GM18520 (cell line): ENCODE data around the gene PDILT.
"Not testable (repeated sequence)": the region's sequence is repeated elsewhere in the genome, so short reads cannot be mapped to it uniquely, and the experiment has no call there.

ENCODE experiments used
- ATAC-seq: cut with Tn5 transposase; IDR thresholded peaks from one replicate; pipeline ENCODE4 v1.9.1; 2021; ENCODE audit not compliant: unreplicated experiment

PDILT gene, protein sequence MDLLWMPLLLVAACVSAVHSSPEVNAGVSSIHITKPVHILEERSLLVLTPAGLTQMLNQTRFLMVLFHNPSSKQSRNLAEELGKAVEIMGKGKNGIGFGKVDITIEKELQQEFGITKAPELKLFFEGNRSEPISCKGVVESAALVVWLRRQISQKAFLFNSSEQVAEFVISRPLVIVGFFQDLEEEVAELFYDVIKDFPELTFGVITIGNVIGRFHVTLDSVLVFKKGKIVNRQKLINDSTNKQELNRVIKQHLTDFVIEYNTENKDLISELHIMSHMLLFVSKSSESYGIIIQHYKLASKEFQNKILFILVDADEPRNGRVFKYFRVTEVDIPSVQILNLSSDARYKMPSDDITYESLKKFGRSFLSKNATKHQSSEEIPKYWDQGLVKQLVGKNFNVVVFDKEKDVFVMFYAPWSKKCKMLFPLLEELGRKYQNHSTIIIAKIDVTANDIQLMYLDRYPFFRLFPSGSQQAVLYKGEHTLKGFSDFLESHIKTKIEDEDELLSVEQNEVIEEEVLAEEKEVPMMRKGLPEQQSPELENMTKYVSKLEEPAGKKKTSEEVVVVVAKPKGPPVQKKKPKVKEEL

GRCh38 chr16:20404637-20405036 is at the start of gene PDILT:
Gene PDILT, minus strand, starts transcription at chr16:20404737. Its CDS starts 5,437 bp downstream, at chr16:20399300.
- ATAC-seq = no peak

- not testable (repeated sequence) for ATAC-seq
Measured at GRCh38 chr16:20453633-20454032, 49.1 kb upstream of the PDILT start.

GRCh38 chr16:20451364-20451763 is 46.8 kb upstream of the PDILT start, which contains the start of gene ACSM2A:
Gene ACSM2A, plus strand, starts transcription at chr16:20451521. Its CDS starts 8,594 bp downstream, at chr16:20460115.
- ATAC-seq = not testable (repeated sequence)

DNA sequence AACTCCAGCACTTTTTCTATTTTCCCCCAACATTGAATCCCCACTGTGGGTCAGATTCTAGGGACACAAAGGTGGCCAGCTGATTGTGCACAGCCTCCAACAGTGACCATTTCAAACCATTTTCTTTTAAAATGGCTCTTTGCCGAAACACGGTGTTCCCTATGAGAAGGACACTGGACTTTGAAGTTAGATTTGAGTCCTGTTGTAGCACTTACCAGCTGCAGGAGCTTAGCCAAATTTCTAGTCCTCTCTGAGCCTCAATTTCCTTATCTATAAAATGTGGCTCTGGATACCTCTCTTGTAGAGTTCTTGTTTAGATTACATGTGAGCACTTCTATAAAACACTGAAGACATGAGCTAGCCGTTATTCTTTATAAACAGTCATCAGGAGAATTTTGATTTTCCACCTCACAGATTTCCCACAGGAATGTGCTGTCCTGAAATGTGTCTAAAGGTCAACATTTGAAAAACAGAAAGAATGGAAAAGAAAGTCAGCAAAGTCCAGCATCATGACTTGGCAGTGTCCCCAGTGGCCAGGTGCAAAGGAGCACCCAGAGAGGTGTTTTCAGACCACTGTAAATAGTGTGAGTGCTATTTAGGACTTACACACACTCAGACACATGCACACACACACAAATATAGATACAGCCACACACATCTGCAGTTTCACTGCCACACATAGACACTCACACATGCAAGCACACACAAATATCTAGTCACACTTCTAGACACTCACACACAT is 42.3 kb upstream of the PDILT start:
- ATAC-seq = not testable (repeated sequence)

- not testable (repeated sequence) for ATAC-seq
Measured at GRCh38 chr16:20441859-20442258, 37.3 kb upstream of the PDILT start.

- no peak for ATAC-seq
Measured at GRCh38 chr16:20441191-20441590, 36.7 kb upstream of the PDILT start.

DNA sequence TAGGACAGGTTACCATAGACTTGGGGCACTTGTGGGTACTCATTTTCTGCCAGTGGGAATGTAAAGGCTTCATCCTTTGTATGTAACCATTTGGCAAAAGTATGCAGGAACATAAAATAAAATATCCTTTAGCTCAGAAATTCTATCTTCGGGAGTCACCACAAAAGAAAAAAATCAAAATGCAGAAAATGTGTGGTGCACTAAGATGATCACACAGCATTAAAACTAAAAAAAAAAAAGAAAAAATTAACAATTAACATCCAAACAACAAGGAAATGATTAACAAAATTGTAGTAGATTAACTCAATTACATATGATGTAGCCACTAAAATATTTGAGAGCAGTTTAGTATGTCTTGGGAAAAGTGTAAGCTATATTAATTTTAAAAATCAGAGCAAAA is 36.2 kb upstream of the PDILT start:
- not testable (repeated sequence) for ATAC-seq

DNA sequence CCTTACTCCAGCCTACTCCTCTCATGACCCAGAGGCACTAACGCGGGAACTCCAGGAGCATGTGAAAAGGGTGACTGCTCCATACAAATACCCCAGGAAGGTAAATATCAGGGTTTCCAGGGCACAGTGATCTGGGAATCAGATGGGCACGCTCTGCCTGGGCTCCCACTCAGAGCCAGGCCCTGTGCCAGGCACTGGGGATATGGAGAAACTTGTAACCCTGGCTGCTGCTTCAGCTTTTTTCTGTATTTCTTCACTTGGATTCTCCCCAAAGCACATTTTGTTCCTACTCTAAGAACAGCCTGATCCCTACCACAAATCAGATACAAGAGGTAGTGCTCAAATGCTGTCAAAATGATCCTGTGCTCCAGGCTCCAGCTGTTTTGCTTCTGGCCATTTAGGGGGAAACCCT is 35.3 kb upstream of the PDILT start:
- not testable (repeated sequence) for ATAC-seq

- ATAC-seq = not testable (repeated sequence)
Measured at GRCh38 chr16:20438950-20439349, 34.4 kb upstream of the PDILT start.

DNA sequence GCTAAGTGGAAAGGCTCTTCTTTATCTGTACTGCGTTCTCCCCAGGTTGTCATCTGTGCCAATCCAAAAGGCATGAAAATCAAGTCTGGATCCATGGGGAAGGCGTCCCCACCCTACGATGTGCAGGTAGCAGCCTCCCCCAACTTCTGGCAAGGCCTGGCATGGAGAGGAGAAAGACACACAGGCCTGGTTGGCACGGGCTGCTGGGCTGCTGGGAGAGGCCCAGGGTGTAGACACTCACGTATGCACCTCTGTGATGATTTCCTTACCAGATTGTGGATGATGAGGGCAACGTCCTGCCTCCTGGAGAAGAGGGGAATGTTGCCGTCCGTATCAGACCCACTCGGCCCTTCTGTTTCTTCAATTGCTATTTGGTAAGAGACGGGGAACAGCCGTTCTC is 26.4 kb upstream of the PDILT start:
- ATAC-seq = no peak

DNA sequence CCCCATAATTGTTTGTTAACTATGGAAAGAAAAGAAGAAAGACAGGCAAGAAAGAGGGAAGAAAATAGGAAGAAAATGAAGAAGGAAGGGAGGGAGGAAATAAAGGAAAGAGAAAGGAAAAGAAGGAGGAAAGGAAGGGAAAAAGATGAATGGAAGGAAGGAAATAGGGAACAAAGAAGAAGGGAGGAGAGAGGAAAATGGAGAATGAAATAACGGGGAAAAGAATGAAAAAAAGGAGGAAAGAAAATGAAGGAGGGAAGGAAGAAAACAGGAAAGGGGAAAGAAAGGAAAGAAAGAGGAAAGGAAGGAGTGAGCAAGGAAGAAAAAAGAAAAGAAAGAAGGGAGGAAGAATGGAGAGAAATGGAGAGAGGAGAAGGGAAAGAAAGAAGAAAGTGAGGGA is 25.9 kb upstream of the PDILT start:
- not testable (repeated sequence) for ATAC-seq

DNA sequence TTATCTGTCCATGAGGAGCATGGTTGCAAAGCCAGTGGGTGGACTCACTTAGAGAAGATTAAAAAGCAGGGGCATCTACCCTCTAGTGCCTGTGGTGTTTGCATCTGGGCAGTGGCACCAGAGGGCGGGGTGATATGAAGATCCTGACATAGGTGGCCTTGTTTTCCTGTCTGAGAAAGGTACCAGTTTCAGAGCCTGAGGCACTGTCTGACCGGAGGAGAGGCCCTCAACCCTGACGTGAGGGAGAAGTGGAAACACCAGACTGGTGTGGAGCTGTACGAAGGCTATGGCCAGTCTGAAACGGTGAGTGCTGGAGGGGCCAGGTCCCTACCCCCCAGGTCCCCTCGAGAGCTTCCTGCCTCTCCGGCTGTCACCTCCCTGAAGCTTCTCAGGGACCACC is 25.0 kb upstream of the PDILT start:
- ATAC-seq = not testable (repeated sequence)

DNA sequence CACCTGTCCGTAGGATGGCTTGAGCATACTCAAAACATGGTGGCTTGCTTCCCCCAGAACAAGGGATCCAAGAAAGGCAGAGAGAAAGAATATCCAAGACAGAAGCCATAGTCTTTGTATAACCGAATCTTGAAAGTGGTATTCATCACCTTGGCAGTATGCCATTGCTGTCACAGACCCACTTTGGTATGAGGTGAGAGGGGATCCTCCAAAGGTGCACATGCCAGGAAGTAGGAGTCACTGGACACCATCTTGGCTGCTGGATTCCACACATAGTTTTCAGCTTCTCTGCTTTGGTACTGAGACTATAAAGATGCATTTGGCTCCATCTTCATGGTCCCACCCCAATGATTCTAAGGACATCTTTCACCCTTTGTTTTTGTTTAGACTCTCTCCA is 22.9 kb upstream of the PDILT start:
- ATAC-seq = not testable (repeated sequence)

- ATAC-seq = no peak
Measured at GRCh38 chr16:20424129-20424866, 19.8 kb upstream of the PDILT start.

GRCh38 chr16:20423772-20424128 is 19.2 kb upstream of the PDILT start:
- not testable (repeated sequence) for ATAC-seq

DNA sequence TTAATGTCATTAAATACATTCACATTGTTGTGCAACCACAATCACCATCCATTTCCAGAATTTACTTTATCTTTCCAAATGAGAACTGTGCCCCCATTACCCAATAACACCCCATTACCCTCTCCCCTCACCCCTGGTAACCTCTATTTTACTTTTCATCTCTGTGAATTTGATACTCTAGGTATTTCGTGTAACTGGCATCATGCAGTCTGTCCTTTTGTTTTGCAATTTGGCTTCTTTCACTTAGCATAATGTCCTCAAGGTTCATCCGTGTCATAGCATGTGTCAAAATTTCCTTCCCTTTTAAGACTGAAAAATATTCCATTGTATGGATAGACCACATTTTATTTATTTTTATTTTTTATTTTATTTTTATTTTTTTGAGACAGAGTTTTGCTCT is 17.2 kb upstream of the PDILT start:
- not testable (repeated sequence) for ATAC-seq

GRCh38 chr16:20419093-20419492 is 14.6 kb upstream of the PDILT start:
- not testable (repeated sequence) for ATAC-seq

DNA sequence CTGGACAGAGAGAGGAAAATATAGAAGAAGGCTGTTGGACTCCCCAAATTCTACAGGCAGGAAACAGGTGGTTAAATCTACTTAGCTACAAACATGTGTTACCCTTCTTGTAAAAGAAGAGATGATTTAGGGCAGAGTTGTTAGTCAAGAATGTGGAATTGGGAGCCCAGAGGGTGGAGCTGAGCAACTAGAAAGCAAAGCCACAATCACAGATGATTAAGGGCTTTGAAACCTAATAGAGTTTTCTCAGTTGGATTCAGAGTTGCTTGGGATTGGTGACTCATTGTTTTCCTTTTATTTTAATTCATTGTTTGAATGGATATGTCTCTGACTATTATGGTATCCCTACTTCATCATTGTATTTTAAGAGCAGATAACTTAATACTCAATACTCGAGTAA is 11.0 kb upstream of the PDILT start:
- ATAC-seq = no peak

GRCh38 chr16:20411055-20411454 is 6.5 kb upstream of the PDILT start:
- no peak for ATAC-seq

DNA sequence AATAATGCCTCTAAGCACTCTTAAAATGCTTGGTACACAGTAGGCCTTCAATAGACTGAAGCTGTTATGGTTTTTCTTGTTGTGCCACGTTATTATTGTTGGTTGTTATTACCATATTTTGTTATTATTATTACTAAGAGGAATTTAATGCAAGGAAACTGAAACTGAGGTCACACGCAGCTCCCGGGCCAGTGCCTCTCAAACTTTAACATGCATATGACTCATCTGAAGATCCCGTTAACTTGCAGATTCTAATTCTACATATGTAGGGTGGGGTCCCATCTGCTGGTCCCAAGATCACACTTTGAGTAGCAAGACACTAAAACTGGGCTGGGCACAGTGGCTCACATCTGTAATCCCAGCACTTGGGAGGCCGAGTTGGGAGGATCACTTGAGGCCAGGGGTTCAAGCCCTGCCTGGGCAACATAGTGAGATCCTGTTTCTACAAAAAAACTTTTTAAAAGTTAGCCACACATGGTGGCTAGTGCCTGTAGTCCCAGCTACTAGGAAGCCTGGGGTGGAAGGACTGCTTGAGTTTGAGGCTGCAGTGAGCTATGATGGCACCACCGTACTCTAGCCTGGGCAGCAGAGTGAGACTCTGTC is 5.7 kb upstream of the PDILT start:
- ATAC-seq = no peak
